Transverse colon (tissue), 3 donors: ENCODE measurements around the gene SART1.

Experiments
- POLR2A ChIP-seq: fragments of 450-650 bp; IDR thresholded peaks from one replicate; pipeline ENCODE4 v1.6.1; 2016; ENCODE audit warnings: antibody characterized with exemption, mild to moderate bottlenecking, moderate library complexity
- POLR2AphosphoS5 ChIP-seq, 3 donors: sonication (generic); formaldehyde crosslinking; IDR thresholded peaks; one replicate each; pipeline ENCODE4 v1.6.1; 2016; ENCODE audit warnings: antibody characterized with exemption in 3 of 3

DNA sequence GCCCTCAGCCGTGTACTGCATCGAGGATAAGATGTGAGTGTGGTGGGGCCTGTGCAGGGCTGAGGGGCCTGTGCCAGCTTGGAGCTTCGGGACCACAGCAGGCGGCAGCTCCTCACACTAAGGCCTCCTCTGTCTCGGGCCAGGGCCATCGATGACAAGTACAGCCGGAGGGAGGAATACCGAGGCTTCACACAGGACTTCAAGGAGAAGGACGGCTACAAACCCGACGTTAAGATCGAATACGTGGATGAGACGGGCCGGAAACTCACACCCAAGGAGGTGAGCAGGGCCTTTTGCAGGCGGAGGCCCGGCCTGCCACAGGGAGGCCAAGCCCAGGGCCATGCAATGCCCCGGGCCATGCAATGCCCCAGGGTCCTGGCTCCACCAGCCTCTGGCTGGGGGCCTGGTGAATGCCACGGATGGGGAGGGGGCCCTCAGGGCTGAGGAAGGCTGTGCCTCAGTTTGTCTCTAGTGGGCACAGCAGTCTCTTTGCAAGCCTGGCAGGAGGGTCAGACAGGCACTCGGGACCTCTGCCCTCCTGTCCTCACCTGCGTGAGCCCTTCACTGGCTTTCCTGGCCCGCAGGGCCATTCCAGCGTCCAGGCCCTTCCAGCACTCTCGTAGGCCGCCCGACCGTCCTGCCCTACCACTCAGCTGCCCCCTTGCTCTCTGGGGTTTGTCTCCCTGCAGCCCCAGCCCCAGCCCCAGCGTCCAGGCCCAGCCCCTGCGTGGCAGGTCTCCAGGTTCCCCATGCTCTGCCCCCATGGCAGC, 16.3 kb downstream of the SART1 start:
- TF ChIP-seq POLR2A: no peak
- no peak for TF ChIP-seq POLR2AphosphoS5 (IDR thresholded peaks at IDR 0.05)
